Measurements from ENCODE around the gene IL10RB. TPM values are rescaled to one million over a fixed set of nuclear protein-coding genes. Genes with fewer than 3 reads are reported as not detected.

The IL10RB gene
- total and polyA plus RNA-seq, 2 of the 13 experiments (the other 11 are each of a cell fraction or from before 2014, with no cell fraction given): 17.4 to 18.2 TPM

GRCh38 chr21:33317786-33318486 lies 51.8 kb downstream of the IL10RB start:
- 70% methylated on average over 14 of the region's 14 CpGs for WGBS (ENCODE audit: low lambda C conversion rate)
- H3K9ac ChIP-seq (ENCODE audit: insufficient read depth, low read depth, low read length): no peak overlapping the region
- peaks cover 0 to 13% of the 10 kb centered on the region in 2 experiments; a peak in 1 of 5 replicates for H3K27me3 ChIP-seq (ENCODE audit: control insufficient read depth in 1 of 2, insufficient read depth in 2 of 2, low read length in 2 of 2)
- no peak overlapping the region for H3K4me3 ChIP-seq (replicated peaks in 1 of 3; ENCODE audit: insufficient read depth in 1 of 3, low read depth in 2 of 3, low read length in 3 of 3)
- H3K4me2 ChIP-seq (ENCODE audit: low read depth, low read length): no peak overlapping the region
- no peak overlapping the region for H3K27ac ChIP-seq (ENCODE audit: extremely low read length, insufficient read depth, low read length)
- no peaks in the 10 kb centered on the region for H3K9me3 ChIP-seq (ENCODE audit: low read length)
- no peaks in the 10 kb centered on the region for H3K36me3 ChIP-seq (replicated peaks in 1 of 2; ENCODE audit: control insufficient read depth in 1 of 2, insufficient read depth in 2 of 2, low read length in 2 of 2)
- in situ Hi-C loops (cut with HindIII; ENCODE audit: extremely low pct_ligation_motif_present, low pct_unique_long_range_greater_than_20kb) (no loop called here), intact Hi-C loops (cut with micrococcal nuclease; ENCODE audit: unreplicated experiment) (no loop called here)
- no TSS peak for BruUV-seq (replicated peaks)
- no peak for TF ChIP-seq HIC2 (CRISPR knock-in tag; IDR thresholded peaks at IDR 0.05; ENCODE audit: low read depth)
- TF ChIP-seq ZNF251 (CRISPR knock-in tag; IDR thresholded peaks at IDR 0.05): no peak
- TF ChIP-seq ZBTB4 (CRISPR knock-in tag; IDR thresholded peaks at IDR 0.05; ENCODE audit: borderline replicate concordance): no peak
- no peak for TF ChIP-seq NR2F6 (IDR thresholded peaks at IDR 0.05)
- no peak for TF ChIP-seq NR2F6 (CRISPR knock-in tag; IDR thresholded peaks at IDR 0.05)
- no peak for TF ChIP-seq MLXIP (CRISPR knock-in tag; IDR thresholded peaks at IDR 0.05; ENCODE audit: borderline replicate concordance)
- TF ChIP-seq ZFP90 (CRISPR knock-in tag; IDR thresholded peaks at IDR 0.05; ENCODE audit: borderline replicate concordance): no peak
- no peak for TF ChIP-seq ZBTB14 (CRISPR knock-in tag; IDR thresholded peaks at IDR 0.05)
- no peak for TF ChIP-seq ZNF234 (CRISPR knock-in tag; conservative IDR thresholded peaks at IDR 0.05)
- TF ChIP-seq ZNF207 (IDR thresholded peaks at IDR 0.05; ENCODE audit: borderline replicate concordance): no peak
- no peak for TF ChIP-seq ZNF773 (CRISPR knock-in tag; IDR thresholded peaks at IDR 0.05; ENCODE audit: borderline replicate concordance)
- TF ChIP-seq MED13 (CRISPR knock-in tag; IDR thresholded peaks at IDR 0.05): no peak
- no peak for TF ChIP-seq KAT8 (CRISPR knock-in tag; IDR thresholded peaks at IDR 0.05)
- TF ChIP-seq KDM5B (CRISPR knock-in tag; IDR thresholded peaks at IDR 0.05; ENCODE audit: borderline replicate concordance): no peak
- no peak for ATAC-seq
- DNase-seq (ENCODE audit: low spot score): no peak
- H2AFZ ChIP-seq (ENCODE audit: low read length): no peak overlapping the region
- no peaks in the 10 kb centered on the region for H3K4me1 ChIP-seq (ENCODE audit: insufficient read depth, low read length)
- ChIA-PET CTCF (ENCODE audit: low intra/inter-chr PET ratio, low total read pairs) (no interaction called here), POLR2A (no interaction called here)
- no peaks in the 10 kb centered on the region for H3K79me2 ChIP-seq (ENCODE audit: insufficient read depth, low read length)
- no peaks in the 10 kb centered on the region for H4K20me1 ChIP-seq (ENCODE audit: insufficient read depth, low read length)
- FAIRE-seq: no peak
